Endothelial cell of umbilical vein (primary cell): ENCODE results near the gene XYLT1. TPM values are rescaled to one million over a fixed set of nuclear protein-coding genes. Genes with fewer than 3 reads are reported as not detected.

Experiments used
- BruUV-seq: library from RNA; stranded (reverse); fragments of 400-500 nt; replicated peaks from 2 replicates; lab custom pipeline; 2021; lab: Mats Ljungman, UMichigan
- CTCF ChIA-PET: fragments of 300-600, 350-600 bp; sonication (Branson Sonifier 250); formaldehyde crosslinking; loops from one replicate; lab custom pipeline; 2021; ENCODE audit warnings: antibody characterized with exemption, inconsistent platforms; lab: Charles Lee
- POLR2A ChIA-PET: fragments of 300-600, 350-600 bp; sonication (Branson Sonifier 250); formaldehyde crosslinking; loops from one replicate; lab custom pipeline; 2021; ENCODE audit warnings: antibody characterized with exemption, inconsistent platforms; lab: Charles Lee
- DNase-seq: peaks from one replicate; pipeline ENCODE4 v3.0.0-alpha.2; 2011; ENCODE audit warnings: low read depth, low spot score
- FAIRE-seq: peaks from 2 replicates; lab custom pipeline; 2011; peaks lifted over from hg19 to GRCh38; lab: Jason Lieb, UNC
- H2AFZ ChIP-seq: 2 replicates; pipeline ENCODE4 v1.6.0; 2012; ENCODE audit warnings: low read depth, low read length, control low read depth, inconsistent platforms
- H3K27ac ChIP-seq: 2 replicates; pipeline ENCODE4 v1.5.1; 2011; ENCODE audit warnings: low read depth, mild to moderate bottlenecking, control low read depth, low read length, moderate library complexity; ENCODE audit not compliant: insufficient read depth
- H3K27me3 ChIP-seq, 2 experiments: 2 replicates each; pipeline versions ENCODE4 v1.6.0 to v1.6.1; 2011; ENCODE audit warnings: low read length in 2 of 2, mixed read lengths in 1 of 2; ENCODE audit not compliant: control insufficient read depth in 2 of 2, insufficient read depth in 2 of 2
- H3K36me3 ChIP-seq, 2 experiments: 2 replicates in 1 of 2; 3 replicates in 1 of 2; pipeline ENCODE4 v1.5.1; 2011; ENCODE audit warnings: low read length in 2 of 2, mild to moderate bottlenecking in 1 of 2, moderate library complexity in 1 of 2; ENCODE audit not compliant: control insufficient read depth in 2 of 2, insufficient read depth in 2 of 2; ENCODE audit errors: extremely low read depth in 1 of 2
- H3K4me1 ChIP-seq: 3 replicates; pipeline ENCODE4 v1.5.1; 2011; ENCODE audit warnings: mild to moderate bottlenecking, low read length; ENCODE audit not compliant: control insufficient read depth, insufficient read depth; ENCODE audit errors: extremely low read depth
- H3K4me2 ChIP-seq: 2 replicates; pipeline ENCODE4 v1.6.1; 2011; ENCODE audit warnings: low read length, control low read depth, mixed read lengths; ENCODE audit not compliant: insufficient read depth
- H3K4me3 ChIP-seq, 3 experiments: fragments of 200-600 bp in 1 of 3; sonication (generic), shearing (Covaris generic) in 1 of 3; replicated peaks in 1 of 3; 2 replicates each; pipeline ENCODE4 v1.5.1; 2011 to 2016; ENCODE audit warnings: control low read depth in 3 of 3, low read length in 3 of 3, mild to moderate bottlenecking in 2 of 3, inconsistent platforms in 1 of 3, low read depth in 1 of 3, moderate library complexity in 1 of 3; ENCODE audit not compliant: insufficient read depth in 1 of 3
- H3K79me2 ChIP-seq: 2 replicates; pipeline ENCODE4 v1.6.0; 2012; ENCODE audit warnings: low read length, inconsistent platforms; ENCODE audit not compliant: control insufficient read depth, insufficient read depth
- H3K9ac ChIP-seq: replicated peaks from 2 replicates; pipeline ENCODE3; 2011; ENCODE audit warnings: low read length, control low read depth; ENCODE audit not compliant: insufficient read depth; ENCODE audit errors: extremely low read depth
- H3K9me1 ChIP-seq: replicated peaks from 3 replicates; pipeline ENCODE4 v1.6.0; 2011; ENCODE audit warnings: mild to moderate bottlenecking, low read length; ENCODE audit not compliant: control insufficient read depth, insufficient read depth; ENCODE audit errors: extremely low read depth
- H3K9me3 ChIP-seq: replicated peaks from 2 replicates; pipeline ENCODE4 v1.5.1; 2012; ENCODE audit warnings: low read length, inconsistent platforms; ENCODE audit not compliant: control insufficient read depth, insufficient read depth
- H4K20me1 ChIP-seq: replicated peaks from 2 replicates; pipeline ENCODE3; 2011; ENCODE audit warnings: mild to moderate bottlenecking, low read length; ENCODE audit not compliant: control insufficient read depth, insufficient read depth; ENCODE audit errors: extremely low read depth
- CTCF ChIP-seq, 2 donors: IDR thresholded peaks; 1 replicate in 1 of 2; 2 replicates in 1 of 2; pipeline ENCODE4 v1.5.1; 2011; ENCODE audit warnings: low read length in 2 of 2, mild to moderate bottlenecking in 2 of 2, moderate library complexity in 2 of 2, control low read depth in 1 of 2, inconsistent platforms in 1 of 2, low read depth in 1 of 2; ENCODE audit not compliant: insufficient read depth in 1 of 2; ENCODE audit errors: extremely low read depth in 1 of 2
- EZH2 ChIP-seq: IDR thresholded peaks from 2 replicates; pipeline ENCODE4 v1.6.1; 2012; ENCODE audit warnings: borderline replicate concordance, low read depth, mild to moderate bottlenecking, moderate library complexity, low read length, inconsistent platforms; ENCODE audit not compliant: severe bottlenecking
- FOS ChIP-seq: IDR thresholded peaks from 2 replicates; pipeline ENCODE4 v1.6.1; 2011; ENCODE audit warnings: mild to moderate bottlenecking, low read length, moderate library complexity, borderline replicate concordance; ENCODE audit not compliant: insufficient read depth
- GATA2 ChIP-seq: IDR thresholded peaks from 2 replicates; pipeline ENCODE4 v1.7.0; 2011; ENCODE audit warnings: low read depth, mild to moderate bottlenecking, moderate library complexity, mixed read lengths, low read length; ENCODE audit not compliant: insufficient read length, insufficient read depth
- JUN ChIP-seq: IDR thresholded peaks from 2 replicates; pipeline ENCODE4 v1.6.1; 2011; ENCODE audit warnings: borderline replicate concordance, low read depth; ENCODE audit not compliant: insufficient read length, insufficient read depth
- MYC ChIP-seq: IDR thresholded peaks from one replicate; pipeline ENCODE4 v1.6.1; 2011; ENCODE audit warnings: mild to moderate bottlenecking, low read depth, low read length
- POLR2A ChIP-seq: IDR thresholded peaks from 2 replicates; pipeline ENCODE4 v1.6.1; 2012; ENCODE audit warnings: low read depth, mild to moderate bottlenecking, control low read depth, low read length
- POLR2AphosphoS5 ChIP-seq: IDR thresholded peaks from 2 replicates; pipeline ENCODE4 v1.6.1; 2012; ENCODE audit warnings: low read depth, mild to moderate bottlenecking, control low read depth, low read length, moderate library complexity; ENCODE audit not compliant: insufficient read depth
- dilution Hi-C: fragments of 300-500 bp; cut with MboI; formaldehyde crosslinking; loops from one replicate; pipeline ENCODE4 v1.15.0; 2019; ENCODE audit warnings: low sequenced_read_pairs; ENCODE audit not compliant: extremely low pct_ligation_motif_present
- intact Hi-C: fragments of 100-400 bp; cut with micrococcal nuclease; formaldehyde crosslinking; loops from one replicate; pipeline ENCODE4 v1.10.0; 2022
- polyA plus RNA-seq, 4 experiments: library from polyadenylated mRNA; depleted of rRNA in 3 of 4; stranded (reverse) in 3 of 4; unstranded in 1 of 4; fragments of >200 nt; gene quantifications; 2 replicates each; pipeline versions ENCODE4 v1.2.1 to v1.2.3, GENCODE V29; 2011 to 2012; ENCODE audit warnings: missing spikeins in 1 of 4
- total RNA-seq: library from RNA; stranded (reverse); gene quantifications from 2 replicates; pipeline ENCODE4 v1.2.3, GENCODE V29; 2021
- TF ChIP-seq, protein P1 (sequence below): IDR thresholded peaks from 2 replicates; pipeline ENCODE4 v1.6.1; 2011; ENCODE audit not compliant: insufficient read depth, insufficient read length

XYLT1 gene
- total and polyA plus RNA-seq, 2 donors (not counting 3 experiments of a cell fraction or from before 2014, with no cell fraction given): 0.63 to 2.9 TPM

DNA sequence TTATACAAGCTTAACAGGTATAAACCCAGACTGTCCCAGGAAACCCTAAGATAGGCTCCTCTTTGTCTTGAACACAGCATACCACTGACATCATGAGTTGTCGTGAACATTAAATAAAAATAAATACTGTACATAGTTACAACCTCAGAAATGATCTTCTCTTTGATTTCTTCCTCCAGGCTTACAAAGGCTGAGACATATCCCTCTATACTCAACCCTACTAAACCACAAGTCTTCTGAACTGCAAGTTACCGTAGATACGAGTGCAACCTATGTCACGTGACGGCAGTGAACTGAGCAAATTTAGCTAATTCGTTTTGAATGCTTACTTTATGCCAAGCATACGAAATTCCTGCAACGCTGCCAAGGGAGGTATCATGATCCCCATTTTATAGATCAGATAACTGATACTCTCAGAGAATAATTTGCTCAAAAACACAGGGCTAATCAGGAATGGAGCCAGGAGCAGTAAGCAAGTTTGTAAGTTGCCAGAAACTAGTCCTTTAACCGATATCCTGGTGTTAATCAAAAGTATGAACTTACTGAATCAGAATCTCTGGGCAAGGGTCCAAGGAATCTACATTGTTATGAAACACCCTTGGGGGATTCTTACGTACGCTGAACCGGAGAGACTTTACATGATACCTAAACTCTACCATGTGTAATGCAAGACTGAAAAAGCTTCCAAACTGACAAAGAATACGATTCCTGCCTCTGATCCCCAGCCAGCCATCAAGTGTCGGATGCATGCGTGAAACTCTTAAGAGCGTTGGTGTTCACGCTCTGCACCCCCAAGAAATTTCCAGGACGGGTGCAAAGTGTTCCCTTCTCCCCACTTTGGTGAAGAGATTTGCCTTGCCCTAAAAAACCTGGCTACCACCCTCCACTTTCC is 106.2 kb downstream of the XYLT1 start:
- Histone ChIP-seq H3K4me3 (no peak overlapping the region), H3K9me3 (no peaks in the 10 kb centered on the region), H3K4me2 (no peak overlapping the region), H3K79me2 (no peaks in the 10 kb centered on the region), H3K27me3 (no peaks in the 10 kb centered on the region), H4K20me1 (no peaks in the 10 kb centered on the region), H3K4me1 (peaks cover 34% of the 10 kb centered on the region), H2AFZ (no peak overlapping the region), H3K36me3 (no peaks in the 10 kb centered on the region), H3K9ac (no peak overlapping the region), H3K9me1 (no peaks in the 10 kb centered on the region), H3K27ac (no peak overlapping the region)
- DNase-seq: no peak
- intact Hi-C loops (no loop called here), dilution Hi-C loops (no loop called here)
- no peak for FAIRE-seq
- TF ChIP-seq JUN (no peak), GATA2 (no peak), CTCF (IDR thresholded peaks at IDR 0.05; ENCODE audit: extremely low read depth in 1 of 2, insufficient read depth in 1 of 2, low read depth in 1 of 2, low read length in 2 of 2) (no peak), EZH2 (no peak), MYC (no peak), POLR2AphosphoS5 (no peak), POLR2A (no peak), FOS (no peak)
- TF ChIP-seq, protein P1, sequence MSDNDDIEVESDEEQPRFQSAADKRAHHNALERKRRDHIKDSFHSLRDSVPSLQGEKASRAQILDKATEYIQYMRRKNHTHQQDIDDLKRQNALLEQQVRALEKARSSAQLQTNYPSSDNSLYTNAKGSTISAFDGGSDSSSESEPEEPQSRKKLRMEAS: no peak
- BruUV-seq: no TSS peak
- ChIA-PET POLR2A (no interaction called here), CTCF (no interaction called here)
